ENCODE results near the gene TBX20. TPM values are rescaled to one million over a fixed set of nuclear protein-coding genes. Genes with fewer than 3 reads are reported as not detected.

The TBX20 gene
- total and polyA plus RNA-seq, 10 of the 15 experiments (the other 5 are each of a cell fraction or from before 2014, with no cell fraction given), result not detected

DNA sequence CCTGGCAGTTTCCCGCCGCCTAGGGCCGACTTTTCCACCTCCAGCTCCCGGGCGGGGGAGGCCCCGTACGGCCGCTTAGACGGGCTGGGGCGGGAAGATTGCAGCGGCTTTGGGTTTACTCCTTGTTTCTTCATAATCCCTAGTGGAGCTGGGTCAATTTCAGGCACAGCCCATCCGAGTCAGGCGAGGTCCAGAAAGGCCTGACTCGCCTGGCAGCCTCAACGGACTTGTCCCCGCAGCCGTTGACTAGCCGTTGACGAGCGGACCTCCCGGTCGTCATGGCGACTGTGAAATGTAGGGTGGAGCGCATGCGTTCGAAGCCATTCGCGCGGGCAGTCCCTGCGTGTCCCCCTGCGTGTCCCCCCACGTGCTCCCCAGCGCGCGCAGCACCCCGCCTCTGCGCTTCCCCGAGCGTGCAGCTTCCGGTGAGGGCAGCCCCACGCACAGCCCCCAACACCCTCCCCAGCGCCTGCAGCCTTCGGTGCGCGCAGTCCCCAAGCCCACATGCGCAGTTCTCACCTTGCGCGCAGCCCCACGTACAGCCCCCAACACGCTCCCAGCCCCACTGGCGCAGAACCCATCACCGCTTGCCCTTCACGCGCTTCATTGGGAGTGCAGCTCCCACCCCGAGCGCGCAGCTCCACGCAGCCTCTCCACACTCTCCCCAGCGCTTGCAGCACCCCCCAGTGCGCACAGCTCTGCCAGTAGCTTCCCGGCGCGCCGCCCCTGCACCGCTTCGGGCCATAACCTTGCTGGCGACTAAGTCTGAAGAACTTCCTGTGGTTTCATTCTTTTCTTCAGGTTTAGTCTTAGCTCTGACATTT is 67.8 kb downstream of the TBX20 start:
- Histone ChIP-seq H3K79me2 (ENCODE audit: control insufficient read depth, insufficient read depth, low read length) (no peaks in the 10 kb centered on the region), H3K27me3 (replicated peaks in 1 of 2; ENCODE audit: control insufficient read depth in 2 of 2, insufficient read depth in 2 of 2, low read length in 1 of 2) (no peaks in the 10 kb centered on the region; a peak in 2 of 4 replicates), H3K4me1 (ENCODE audit: control insufficient read depth, insufficient read depth, low read length) (no peaks in the 10 kb centered on the region), H3K9ac (ENCODE audit: control insufficient read depth, insufficient read depth, low read length) (no peak overlapping the region), H3K4me3 (no peak overlapping the region), H3K27ac (ENCODE audit: control insufficient read depth, insufficient read depth) (no peak overlapping the region), H3K9me3 (replicated peaks; ENCODE audit: control insufficient read depth, insufficient read depth, low read length) (no peaks in the 10 kb centered on the region), H3K4me2 (ENCODE audit: control insufficient read depth, insufficient read depth) (no peak overlapping the region), H2AFZ (ENCODE audit: control insufficient read depth, low read depth, low read length) (no peak overlapping the region), H3K36me3 (ENCODE audit: control insufficient read depth in 2 of 2, insufficient read depth in 2 of 2, low read length in 1 of 2) (no peaks in the 10 kb centered on the region), H4K20me1 (ENCODE audit: control insufficient read depth, insufficient read depth) (no peaks in the 10 kb centered on the region)
- TF ChIP-seq YY1 (IDR thresholded peaks at IDR 0.05; ENCODE audit: low read depth, low read length) (no peak), SREBF2 (IDR thresholded peaks at IDR 0.05; ENCODE audit: low read length) (no peak), ZNF274 (IDR thresholded peaks at IDR 0.05; ENCODE audit: insufficient read depth, insufficient read length) (no peak), SRF (IDR thresholded peaks at IDR 0.05; ENCODE audit: low read depth in 2 of 2, low read length in 2 of 2) (no peak), MXI1 (IDR thresholded peaks at IDR 0.05; ENCODE audit: low read depth, low read length) (no peak), EZH2 (IDR thresholded peaks at IDR 0.05; ENCODE audit: borderline replicate concordance, control insufficient read depth, low read depth, low read length) (no peak), POLR2AphosphoS5 (IDR thresholded peaks at IDR 0.05; ENCODE audit: low read length) (no peak), EED (IDR thresholded peaks at IDR 0.05; ENCODE audit: low read depth) (no peak), RBBP5 (conservative IDR thresholded peaks at IDR 0.05) (no peak), TBL1XR1 (IDR thresholded peaks at IDR 0.05; ENCODE audit: low read depth, low read length) (no peak), CBX3 (IDR thresholded peaks at IDR 0.05; ENCODE audit: borderline replicate concordance, low read depth) (no peak), ZNF622 (IDR thresholded peaks at IDR 0.05) (no peak), RAD21 (IDR thresholded peaks at IDR 0.05; ENCODE audit: insufficient read depth, low read depth, low read length) (no peak), CBX5 (IDR thresholded peaks at IDR 0.05; ENCODE audit: low read depth) (no peak), ETV6 (conservative IDR thresholded peaks at IDR 0.05 in 1 of 2, IDR thresholded peaks at IDR 0.05 in 1 of 2; ENCODE audit: borderline replicate concordance in 1 of 2, low read depth in 1 of 2) (no peak), NR2C2 (IDR thresholded peaks at IDR 0.05; ENCODE audit: borderline replicate concordance, control insufficient read depth, insufficient read length, low read depth) (no peak)
- TF ChIP-seq, protein P1, sequence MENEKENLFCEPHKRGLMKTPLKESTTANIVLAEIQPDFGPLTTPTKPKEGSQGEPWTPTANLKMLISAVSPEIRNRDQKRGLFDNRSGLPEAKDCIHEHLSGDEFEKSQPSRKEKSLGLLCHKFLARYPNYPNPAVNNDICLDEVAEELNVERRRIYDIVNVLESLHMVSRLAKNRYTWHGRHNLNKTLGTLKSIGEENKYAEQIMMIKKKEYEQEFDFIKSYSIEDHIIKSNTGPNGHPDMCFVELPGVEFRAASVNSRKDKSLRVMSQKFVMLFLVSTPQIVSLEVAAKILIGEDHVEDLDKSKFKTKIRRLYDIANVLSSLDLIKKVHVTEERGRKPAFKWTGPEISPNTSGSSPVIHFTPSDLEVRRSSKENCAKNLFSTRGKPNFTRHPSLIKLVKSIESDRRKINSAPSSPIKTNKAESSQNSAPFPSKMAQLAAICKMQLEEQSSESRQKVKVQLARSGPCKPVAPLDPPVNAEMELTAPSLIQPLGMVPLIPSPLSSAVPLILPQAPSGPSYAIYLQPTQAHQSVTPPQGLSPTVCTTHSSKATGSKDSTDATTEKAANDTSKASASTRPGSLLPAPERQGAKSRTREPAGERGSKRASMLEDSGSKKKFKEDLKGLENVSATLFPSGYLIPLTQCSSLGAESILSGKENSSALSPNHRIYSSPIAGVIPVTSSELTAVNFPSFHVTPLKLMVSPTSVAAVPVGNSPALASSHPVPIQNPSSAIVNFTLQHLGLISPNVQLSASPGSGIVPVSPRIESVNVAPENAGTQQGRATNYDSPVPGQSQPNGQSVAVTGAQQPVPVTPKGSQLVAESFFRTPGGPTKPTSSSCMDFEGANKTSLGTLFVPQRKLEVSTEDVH (IDR thresholded peaks at IDR 0.05; ENCODE audit: low read depth, partially characterized antibody), result no peak
- TF ChIP-seq, protein P2, sequence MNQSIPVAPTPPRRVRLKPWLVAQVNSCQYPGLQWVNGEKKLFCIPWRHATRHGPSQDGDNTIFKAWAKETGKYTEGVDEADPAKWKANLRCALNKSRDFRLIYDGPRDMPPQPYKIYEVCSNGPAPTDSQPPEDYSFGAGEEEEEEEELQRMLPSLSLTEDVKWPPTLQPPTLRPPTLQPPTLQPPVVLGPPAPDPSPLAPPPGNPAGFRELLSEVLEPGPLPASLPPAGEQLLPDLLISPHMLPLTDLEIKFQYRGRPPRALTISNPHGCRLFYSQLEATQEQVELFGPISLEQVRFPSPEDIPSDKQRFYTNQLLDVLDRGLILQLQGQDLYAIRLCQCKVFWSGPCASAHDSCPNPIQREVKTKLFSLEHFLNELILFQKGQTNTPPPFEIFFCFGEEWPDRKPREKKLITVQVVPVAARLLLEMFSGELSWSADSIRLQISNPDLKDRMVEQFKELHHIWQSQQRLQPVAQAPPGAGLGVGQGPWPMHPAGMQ (IDR thresholded peaks at IDR 0.05; ENCODE audit: borderline replicate concordance), result no peak
- POLR2A ChIA-PET, result no interaction called here
- ATAC-seq (no peak), FAIRE-seq (no peak), DNase-seq (ENCODE audit: low read depth, low spot score) (no peak)
- in situ Hi-C loops (cut with MboI), result no loop called here
- SMC1A ChIA-PET (ENCODE audit: uncharacterized antibody, unreplicated experiment), result no interaction called here
- BruUV-seq (replicated peaks), result no TSS peak
- WGBS (ENCODE audit: insufficient coverage, insufficient replicate concordance, low lambda C conversion rate, missing lambda C conversion rate), result 20% methylated on average over 65 of the region's 67 CpGs
- intact Hi-C loops (cut with micrococcal nuclease; ENCODE audit: unreplicated experiment), result loop anchor here (5.0 kb wide), 1 partner anchor 351 kb away; no protein-coding TSS in a partner anchor
- RAD21 ChIA-PET (ENCODE audit: unreplicated experiment), result no interaction called here
- CTCF ChIA-PET, result interaction anchor here (0.6 kb wide), 1 partner anchor 365 kb away, joined by 3 read pairs; no protein-coding TSS in a partner anchor
